H1 (cell line): ENCODE data around the gene NR5A1. TPM values are rescaled to one million over a fixed set of nuclear protein-coding genes. Genes with fewer than 3 reads are reported as not detected.

Source experiments
- CHD2 ChIP-seq: IDR thresholded peaks from 2 replicates; pipeline ENCODE4 v1.6.1; 2012; ENCODE audit warnings: low read length, improper control_type of control experiment
- CREB1 ChIP-seq: IDR thresholded peaks from 2 replicates; pipeline ENCODE4 v1.6.1; 2012; ENCODE audit warnings: inconsistent platforms
- KDM4A ChIP-seq: IDR thresholded peaks from one replicate; pipeline ENCODE4 v1.7.1; 2012; ENCODE audit warnings: low read depth, mild to moderate bottlenecking, moderate library complexity, low read length, inconsistent platforms; ENCODE audit not compliant: severe bottlenecking
- RXRA ChIP-seq: IDR thresholded peaks from 2 replicates; pipeline ENCODE4 v1.6.1; 2011; ENCODE audit warnings: low read depth, mild to moderate bottlenecking, low read length, moderate library complexity; ENCODE audit not compliant: insufficient read depth
- SUZ12 ChIP-seq: fragments of 200-600 bp; sonication (generic); IDR thresholded peaks from 2 replicates; pipeline ENCODE4 v1.6.1; 2012; ENCODE audit warnings: mild to moderate bottlenecking, inconsistent platforms, low read length, moderate library complexity, mixed read lengths
- TAF1 ChIP-seq: IDR thresholded peaks from 2 replicates; pipeline ENCODE4 v1.6.1; 2011; ENCODE audit warnings: mild to moderate bottlenecking, low read depth, low read length
- polyA plus RNA-seq, 7 experiments: library from polyadenylated mRNA; depleted of rRNA in 3 of 7; stranded (reverse) in 5 of 7; unstranded in 2 of 7; fragments of >200 nt in 5 of 7; fragments of 200-250 nt in 2 of 7; gene quantifications; 1 replicate in 5 of 7; 2 replicates in 1 of 7; 4 replicates in 1 of 7; pipeline versions ENCODE4 v1.2.1 to v1.2.3, GENCODE V29; 2011 to 2013; ENCODE audit warnings: missing spikeins in 2 of 7, mixed read lengths in 2 of 7
- total RNA-seq: library from RNA; stranded (reverse); fragmentation: NEBNext Ultra II Directional; extraction: Animal tissue kit (Norgen Biotek cat#: 25700); gene quantifications from 2 replicates; pipeline ENCODE4 v1.2.1, GENCODE V29; 2021

NR5A1 gene
- total and polyA plus RNA-seq, 2 of the 8 experiments (the other 6 are each of a cell fraction or from before 2014, with no cell fraction given) = 0.29 to 0.58 TPM

- no peak for TF ChIP-seq RXRA
- TF ChIP-seq CHD2 = no peak
- TF ChIP-seq SUZ12 = no peak
- no peak for TF ChIP-seq TAF1
- TF ChIP-seq CREB1 = no peak
- TF ChIP-seq KDM4A = no peak
Measured at GRCh38 chr9:124492818-124493217, 14.4 kb downstream of the NR5A1 start (continued).
